HG03442 (cell line): ENCODE measurements around the gene WDR59.
"Not testable (repeated sequence)": the region's sequence is repeated elsewhere in the genome, so short reads cannot be mapped to it uniquely, and the experiment has no call there.

ENCODE experiments used
- ATAC-seq: cut with Tn5 transposase; IDR thresholded peaks from one replicate; pipeline ENCODE4 v1.9.1; 2021; ENCODE audit warnings: mild to moderate bottlenecking, moderate library complexity; ENCODE audit not compliant: unreplicated experiment

The WDR59 gene

GRCh38 chr16:74984529-74985296, at the start of gene WDR59:
Gene WDR59 (minus strand): TSS chr16:74985123. CDS start chr16:74985017, 106 bp downstream.
- peak; percentile 100 for ATAC-seq

GRCh38 chr16:75032655-75033054, 47.7 kb upstream of the WDR59 start:
- ATAC-seq, result no peak

- ATAC-seq, result no peak
Measured at GRCh38 chr16:75029854-75030253, 44.9 kb upstream of the WDR59 start.

- ATAC-seq, result no peak
Measured at GRCh38 chr16:75028544-75029135, 43.7 kb upstream of the WDR59 start.

- ATAC-seq, result no peak
Measured at GRCh38 chr16:75027520-75028300, 42.8 kb upstream of the WDR59 start.

- no peak for ATAC-seq
Measured at GRCh38 chr16:75026892-75027391, 42.0 kb upstream of the WDR59 start.

- ATAC-seq, result not testable (repeated sequence)
Measured at GRCh38 chr16:75026239-75026891, 41.4 kb upstream of the WDR59 start.

GRCh38 chr16:75025761-75026160, 40.8 kb upstream of the WDR59 start:
- no peak for ATAC-seq

GRCh38 chr16:75024594-75024993, 39.7 kb upstream of the WDR59 start:
- ATAC-seq, result no peak

GRCh38 chr16:75024182-75024581, 39.3 kb upstream of the WDR59 start:
- ATAC-seq, result no peak

- ATAC-seq, result no peak
Measured at GRCh38 chr16:75023009-75023408, 38.1 kb upstream of the WDR59 start.

GRCh38 chr16:75022567-75022966, 37.6 kb upstream of the WDR59 start:
- ATAC-seq, result no peak

GRCh38 chr16:75021410-75021809, 36.5 kb upstream of the WDR59 start:
- ATAC-seq, result no peak

GRCh38 chr16:75019586-75019985, 34.7 kb upstream of the WDR59 start:
- no peak for ATAC-seq

- peak; percentile 43 for ATAC-seq
Measured at GRCh38 chr16:75019007-75019406, 34.1 kb upstream of the WDR59 start.

- ATAC-seq, result no peak
Measured at GRCh38 chr16:75017670-75018525, 33.0 kb upstream of the WDR59 start.

GRCh38 chr16:75016451-75017081, 31.6 kb upstream of the WDR59 start:
- ATAC-seq, result not testable (repeated sequence)

- no peak for ATAC-seq
Measured at GRCh38 chr16:75014318-75014717, 29.4 kb upstream of the WDR59 start.

GRCh38 chr16:75013123-75013522, 28.2 kb upstream of the WDR59 start:
- ATAC-seq, result not testable (repeated sequence)
